Kidney (tissue), 14 donors: ENCODE results near the gene ECE1. TPM values are rescaled to one million over a fixed set of nuclear protein-coding genes. Genes with fewer than 3 reads are reported as not detected.
A peak's percentile ranks its signal among the peaks of the same experiment; 100 is the strongest.

Experiments used
- DNase-seq, 5 donors: peaks; one replicate each; pipeline ENCODE4 v3.0.0-alpha.2; 2013 to 2020
- FAIRE-seq: peaks from 2 replicates; lab custom pipeline; 2012; peaks lifted over from hg19 to GRCh38; lab: Jason Lieb, UNC
- H3K27ac ChIP-seq, 2 donors: one replicate each; pipeline ENCODE4 v1.7.0; 2013; ENCODE audit warnings: low read depth in 2 of 2, low read length in 2 of 2, inconsistent platforms in 1 of 2
- H3K27me3 ChIP-seq: one replicate; pipeline ENCODE4 v1.7.1; 2013; ENCODE audit warnings: low read length, inconsistent platforms; ENCODE audit not compliant: control insufficient read depth, insufficient read depth
- H3K36me3 ChIP-seq, 3 donors: one replicate each; pipeline versions ENCODE4 v1.7.0 to v1.7.1; 2013; ENCODE audit warnings: low read length in 3 of 3, control low read depth in 1 of 3, inconsistent platforms in 1 of 3; ENCODE audit not compliant: insufficient read depth in 3 of 3, control insufficient read depth in 2 of 3
- H3K4me1 ChIP-seq, 3 donors: one replicate each; pipeline versions ENCODE4 v1.7.0 to v1.7.1; 2013; ENCODE audit warnings: low read length in 3 of 3, inconsistent platforms in 1 of 3, low read depth in 1 of 3; ENCODE audit not compliant: control insufficient read depth in 2 of 3, insufficient read depth in 2 of 3
- H3K4me3 ChIP-seq, 3 donors: one replicate each; pipeline versions ENCODE4 v1.7.0 to v1.8.1; 2013; ENCODE audit warnings: low read length in 3 of 3, control low read depth in 1 of 3, inconsistent platforms in 1 of 3
- H3K9ac ChIP-seq, 3 donors: one replicate each; pipeline versions ENCODE4 v1.7.0 to v1.7.1; 2013; ENCODE audit warnings: low read length in 3 of 3, control low read depth in 1 of 3, inconsistent platforms in 1 of 3
- H3K9me3 ChIP-seq, 3 donors: one replicate each; pipeline versions ENCODE4 v1.7.0 to v1.7.1; 2013; ENCODE audit warnings: low read length in 3 of 3, control low read depth in 1 of 3, inconsistent platforms in 1 of 3; ENCODE audit not compliant: control insufficient read depth in 2 of 3, insufficient read depth in 1 of 3
- CTCF ChIP-seq: IDR thresholded peaks from 3 replicates; pipeline ENCODE4 v1.5.1; 2012; ENCODE audit warnings: mild to moderate bottlenecking, moderate library complexity, borderline replicate concordance; ENCODE audit not compliant: insufficient read depth; ENCODE audit errors: extremely low read depth
- intact Hi-C: fragments of 100-400 bp; cut with DNase I; formaldehyde crosslinking; loops from one replicate; pipeline ENCODE4 v1.11.1; 2022
- polyA plus RNA-seq: library from polyadenylated mRNA; stranded (reverse); fragments of 350-450 nt; fragmentation: Illumina TruSeq; extraction: RNeasy Lipid Tissue Mini Kit (QIAGEN cat#74804); gene quantifications from one replicate; pipeline ENCODE4 v1.2.3, GENCODE V29; 2014; ENCODE audit warnings: low read depth, low replicate concordance; ENCODE audit not compliant: insufficient read depth
- total RNA-seq: library from RNA; stranded (reverse); fragmentation: NEBNext Ultra II Directional; extraction: Animal tissue kit (Norgen Biotek cat#: 25700); gene quantifications from one replicate; pipeline ENCODE4 v1.2.1, GENCODE V29; 2021
- donor health status: control.
- donor health status: control.
- donor health status: control.
- donor health status: control.
- donor health status: control.
- donor health status: DM: yes; HTN: yes; CAD: no.
- donor health status: Normal renal cell carcinoma (clear cell type).

ECE1 gene
- total and polyA plus RNA-seq, 2 donors from 2014 or later = 30.8 to 128 TPM

DNA sequence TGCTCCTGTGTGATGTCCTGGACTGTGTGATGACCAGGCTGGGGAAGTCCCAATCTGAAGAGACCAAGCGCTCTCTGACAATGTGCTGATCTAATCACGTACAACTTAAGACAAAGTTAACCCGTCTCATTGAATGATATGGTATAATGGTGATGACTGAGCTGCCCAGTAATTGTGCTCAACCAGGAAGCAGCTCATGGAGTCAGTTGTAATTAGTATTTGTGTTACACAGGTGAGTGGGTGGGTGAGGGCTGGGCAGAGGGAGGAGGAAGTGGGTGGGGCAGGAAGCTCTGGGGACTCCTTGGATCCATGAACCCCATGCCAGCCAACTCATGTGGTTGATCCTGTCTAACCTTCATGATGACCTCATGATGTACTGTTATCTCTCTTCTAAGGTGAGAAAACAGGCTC lies 8.7 kb upstream of the ECE1 start:
- Histone ChIP-seq H3K27me3 (no peaks in the 10 kb centered on the region), H3K9ac (no peak overlapping the region), H3K27ac (no peak overlapping the region), H3K36me3 (no peaks in the 10 kb centered on the region), H3K9me3 (no peaks in the 10 kb centered on the region), H3K4me1 (peaks cover 0 to 7% (median 0%) of the 10 kb centered on the region in 3 donors), H3K4me3 (no peak overlapping the region)
- no peak for FAIRE-seq
- TF ChIP-seq CTCF = no peak
- DNase-seq = no peak
- intact Hi-C loops = no loop called here

DNA sequence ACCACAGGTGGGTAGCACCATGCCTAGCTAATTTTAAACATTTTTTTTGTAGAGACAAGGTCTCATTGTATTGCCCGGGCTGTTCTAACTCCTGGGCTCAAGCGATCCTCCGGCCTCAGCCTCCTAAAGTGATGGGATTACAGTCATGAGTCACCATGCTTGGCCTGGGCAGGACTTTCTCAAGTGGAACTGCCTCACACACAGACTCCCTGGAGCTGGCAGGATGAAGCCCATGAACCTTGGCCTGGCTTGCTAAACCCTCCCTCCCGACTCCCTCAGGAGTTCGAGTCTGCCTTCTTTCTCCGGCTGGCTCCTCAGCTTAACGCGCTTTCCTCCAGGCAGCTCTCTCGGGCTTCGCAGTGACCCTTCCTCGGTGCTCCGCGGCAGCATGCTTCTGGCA lies 7.7 kb upstream of the ECE1 start:
- H3K36me3 ChIP-seq = no peaks in the 10 kb centered on the region
- H3K4me1 ChIP-seq = peaks cover 0 to 11% (median 0%) of the 10 kb centered on the region in 3 donors
- no peaks in the 10 kb centered on the region for H3K9me3 ChIP-seq
- DNase-seq (no peak), FAIRE-seq (no peak)
- no peak overlapping the region for H3K4me3 ChIP-seq
- TF ChIP-seq CTCF = no peak
- no peak overlapping the region for H3K27ac ChIP-seq
- H3K9ac ChIP-seq = no peak overlapping the region
- H3K27me3 ChIP-seq = no peaks in the 10 kb centered on the region
- intact Hi-C loops = no loop called here

GRCh38 chr1:21296509-21297354 lies 6.5 kb upstream of the ECE1 start:
- H3K9me3 ChIP-seq = no peaks in the 10 kb centered on the region
- no peak overlapping the region for H3K9ac ChIP-seq
- no peak for DNase-seq
- FAIRE-seq = no peak
- intact Hi-C loops = no loop called here
- no peaks in the 10 kb centered on the region for H3K27me3 ChIP-seq
- no peaks in the 10 kb centered on the region for H3K36me3 ChIP-seq
- H3K4me3 ChIP-seq = no peak overlapping the region
- no peak for TF ChIP-seq CTCF
- H3K4me1 ChIP-seq = peaks cover 0 to 11% (median 0%) of the 10 kb centered on the region in 3 donors
- H3K27ac ChIP-seq = peak overlapping the region; percentile 14 to 22
